Panc1 (cell line): Measurements from ENCODE around the gene GNLY.

Source experiments
- SIN3A ChIP-seq: IDR thresholded peaks from 2 replicates; pipeline ENCODE4 v1.6.1; 2012; ENCODE audit warnings: low read depth, mild to moderate bottlenecking, low read length, moderate library complexity, borderline replicate concordance; ENCODE audit not compliant: insufficient read depth
- TF ChIP-seq, protein P1 (sequence below): fragments of 450-650 bp; IDR thresholded peaks from 2 replicates; pipeline ENCODE4 v1.5.1; 2017; ENCODE audit warnings: mild to moderate bottlenecking

DNA sequence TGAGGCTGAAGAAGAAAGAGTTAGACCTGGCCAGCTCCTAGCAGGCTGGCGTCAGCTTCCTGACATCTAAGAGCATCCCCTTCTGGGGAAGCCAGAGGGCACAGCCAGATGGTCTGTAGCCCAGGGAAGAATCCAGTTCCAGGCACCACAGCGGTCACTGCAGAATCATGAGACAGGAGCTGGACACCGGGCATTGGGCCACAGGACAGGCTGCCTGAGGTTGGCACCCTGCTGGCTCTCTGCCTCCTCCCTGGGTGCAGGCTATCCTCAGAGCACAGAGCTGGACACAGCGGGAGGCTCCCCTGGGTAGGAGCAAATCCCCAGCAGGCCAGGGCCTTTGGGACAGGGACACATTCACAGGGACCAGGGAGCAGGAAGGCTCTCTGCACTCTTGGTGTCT is 39.9 kb downstream of the GNLY start:
- TF ChIP-seq, protein P1, sequence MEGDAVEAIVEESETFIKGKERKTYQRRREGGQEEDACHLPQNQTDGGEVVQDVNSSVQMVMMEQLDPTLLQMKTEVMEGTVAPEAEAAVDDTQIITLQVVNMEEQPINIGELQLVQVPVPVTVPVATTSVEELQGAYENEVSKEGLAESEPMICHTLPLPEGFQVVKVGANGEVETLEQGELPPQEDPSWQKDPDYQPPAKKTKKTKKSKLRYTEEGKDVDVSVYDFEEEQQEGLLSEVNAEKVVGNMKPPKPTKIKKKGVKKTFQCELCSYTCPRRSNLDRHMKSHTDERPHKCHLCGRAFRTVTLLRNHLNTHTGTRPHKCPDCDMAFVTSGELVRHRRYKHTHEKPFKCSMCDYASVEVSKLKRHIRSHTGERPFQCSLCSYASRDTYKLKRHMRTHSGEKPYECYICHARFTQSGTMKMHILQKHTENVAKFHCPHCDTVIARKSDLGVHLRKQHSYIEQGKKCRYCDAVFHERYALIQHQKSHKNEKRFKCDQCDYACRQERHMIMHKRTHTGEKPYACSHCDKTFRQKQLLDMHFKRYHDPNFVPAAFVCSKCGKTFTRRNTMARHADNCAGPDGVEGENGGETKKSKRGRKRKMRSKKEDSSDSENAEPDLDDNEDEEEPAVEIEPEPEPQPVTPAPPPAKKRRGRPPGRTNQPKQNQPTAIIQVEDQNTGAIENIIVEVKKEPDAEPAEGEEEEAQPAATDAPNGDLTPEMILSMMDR = no peak
- TF ChIP-seq SIN3A = no peak
